Breast epithelium (tissue), 3 donors: Measurements from ENCODE around the gene ARMC10.

Experiments used
- CTCF ChIP-seq, 3 donors: fragments of 450-650 bp; IDR thresholded peaks; one replicate each; pipeline ENCODE4 v1.5.1; 2016 to 2017; ENCODE audit warnings: antibody characterized with exemption in 3 of 3, mild to moderate bottlenecking in 3 of 3, moderate library complexity in 3 of 3
- POLR2AphosphoS5 ChIP-seq, 3 donors: sonication (generic); formaldehyde crosslinking; IDR thresholded peaks; one replicate each; pipeline ENCODE4 v1.6.1; 2017; ENCODE audit warnings: antibody characterized with exemption in 3 of 3

- no peak for TF ChIP-seq CTCF (IDR thresholded peaks at IDR 0.05)
- TF ChIP-seq POLR2AphosphoS5 (IDR thresholded peaks at IDR 0.05), result no peak
Observed at GRCh38 chr7:103083210-103083609, 8.3 kb downstream of the ARMC10 start.
